Measurements from ENCODE around the gene PLD3.
"Not testable (repeated sequence)": the region's sequence is repeated elsewhere in the genome, so short reads cannot be mapped to it uniquely, and the experiment has no call there.

PLD3 gene

DNA sequence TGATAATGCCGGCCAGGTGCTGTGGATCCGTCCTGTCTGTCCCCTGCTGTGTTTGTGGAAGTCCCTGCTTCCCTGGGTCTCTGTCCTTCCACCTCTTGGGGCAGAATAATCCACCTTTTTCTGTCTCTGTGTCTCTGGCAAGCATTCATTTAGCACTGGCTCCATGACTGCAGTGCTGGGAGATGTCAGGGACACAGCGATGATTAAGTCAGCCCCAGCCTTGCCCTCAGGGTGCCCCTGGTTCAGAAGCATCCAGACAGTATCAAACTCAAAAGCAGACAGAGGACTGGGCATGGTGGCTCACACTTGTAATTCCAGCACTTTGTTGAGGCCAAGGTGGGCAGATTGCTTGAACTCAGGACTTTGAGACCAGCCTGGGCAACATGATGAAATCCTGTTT is 40.0 kb downstream of the PLD3 start:
- DNase-seq (ENCODE audit: low spot score), result no peak

DNA sequence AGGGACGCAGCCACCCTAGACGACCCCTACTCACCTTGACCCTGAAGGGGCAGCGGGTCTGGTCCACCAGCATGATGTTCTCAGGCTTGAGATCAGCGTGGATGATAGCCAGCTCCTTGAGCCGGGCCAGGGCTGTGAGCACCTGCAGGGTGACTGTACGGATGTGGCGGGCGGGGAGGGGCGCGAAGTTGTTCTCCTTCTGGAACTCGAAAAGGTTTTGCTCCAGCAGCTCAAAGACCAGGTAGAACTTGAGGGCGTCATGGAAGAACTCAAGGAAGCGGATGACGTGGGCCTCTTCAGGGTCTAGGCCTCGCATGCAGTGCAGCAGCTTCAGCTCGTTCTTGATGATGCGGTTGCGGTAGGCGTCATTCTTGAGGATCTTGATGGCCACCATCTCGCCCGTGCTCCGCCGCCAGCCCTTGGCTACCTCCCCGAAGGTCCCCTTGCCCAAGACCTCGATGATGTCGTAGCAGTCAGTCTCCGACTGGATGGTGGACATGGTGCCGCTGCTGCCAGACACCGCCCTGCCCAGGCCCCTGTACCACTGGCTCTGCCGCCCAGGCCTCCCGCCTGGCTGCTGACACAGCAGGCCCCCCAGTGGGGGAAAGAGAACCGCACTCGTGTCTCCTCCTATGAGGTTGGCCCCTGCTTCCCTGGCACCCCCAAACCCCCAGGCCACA is 41.0 kb downstream of the PLD3 start:
- no peak for DNase-seq (ENCODE audit: low spot score)

DNA sequence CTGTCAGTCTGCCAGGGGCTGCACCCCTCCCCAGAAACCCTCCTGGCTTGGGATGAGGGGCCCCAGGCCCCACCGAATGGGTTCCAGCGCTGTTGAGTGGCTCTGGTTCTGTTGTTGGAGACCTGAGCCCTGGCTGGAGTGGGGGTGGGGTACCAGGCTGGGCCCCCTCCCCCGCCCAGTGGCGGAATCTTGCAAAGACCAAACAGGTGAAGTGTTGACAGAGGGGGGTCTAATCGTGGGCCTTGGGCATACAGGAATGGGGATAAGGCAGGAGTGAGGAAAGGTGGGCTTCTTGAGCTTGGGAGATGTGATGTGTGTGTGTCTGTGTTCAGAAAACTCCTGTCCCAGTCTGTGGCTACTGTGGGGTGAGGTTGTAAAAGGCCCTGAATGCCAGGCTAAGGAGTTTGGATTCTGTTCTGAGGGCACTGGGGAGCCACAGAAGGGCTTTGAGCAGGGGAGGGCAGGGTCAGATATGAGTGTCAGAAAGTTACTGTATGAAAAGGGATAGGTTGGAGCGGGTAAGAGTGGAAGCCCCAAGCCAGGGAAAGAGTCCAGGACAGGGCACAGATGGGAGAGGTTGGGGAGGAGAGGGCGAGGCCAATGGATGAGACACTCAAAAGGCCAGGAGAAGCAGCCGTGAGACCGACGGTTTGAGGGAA is 41.7 kb downstream of the PLD3 start, which contains the start of gene HIPK4:
Gene HIPK4 (minus strand): TSS at position 98 of the 659 bp plus-strand sequence. CDS start 279 bp downstream, outside the sequence.
- no peak for DNase-seq (ENCODE audit: low spot score)

DNA sequence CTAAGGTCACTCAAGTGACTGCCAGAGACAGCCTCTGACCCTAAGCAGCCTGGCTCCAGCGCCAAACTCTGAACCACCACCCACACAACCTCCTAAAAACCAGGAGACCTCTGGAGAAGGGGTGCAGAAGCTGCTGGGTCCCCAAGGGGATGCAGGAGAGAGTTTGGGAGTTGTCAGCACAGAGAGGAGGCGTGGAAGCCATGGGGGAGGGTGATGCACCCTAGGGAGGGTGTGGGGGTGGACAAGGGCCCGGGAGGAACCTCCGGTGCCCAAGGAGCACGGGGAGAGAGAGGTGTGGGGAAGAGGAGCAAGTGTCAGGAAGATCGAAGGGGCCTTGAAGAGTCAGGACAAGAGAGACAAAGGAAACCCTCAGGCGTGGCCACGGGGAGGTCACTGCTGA is 43.6 kb downstream of the PLD3 start:
- DNase-seq (ENCODE audit: low spot score), result no peak

DNA sequence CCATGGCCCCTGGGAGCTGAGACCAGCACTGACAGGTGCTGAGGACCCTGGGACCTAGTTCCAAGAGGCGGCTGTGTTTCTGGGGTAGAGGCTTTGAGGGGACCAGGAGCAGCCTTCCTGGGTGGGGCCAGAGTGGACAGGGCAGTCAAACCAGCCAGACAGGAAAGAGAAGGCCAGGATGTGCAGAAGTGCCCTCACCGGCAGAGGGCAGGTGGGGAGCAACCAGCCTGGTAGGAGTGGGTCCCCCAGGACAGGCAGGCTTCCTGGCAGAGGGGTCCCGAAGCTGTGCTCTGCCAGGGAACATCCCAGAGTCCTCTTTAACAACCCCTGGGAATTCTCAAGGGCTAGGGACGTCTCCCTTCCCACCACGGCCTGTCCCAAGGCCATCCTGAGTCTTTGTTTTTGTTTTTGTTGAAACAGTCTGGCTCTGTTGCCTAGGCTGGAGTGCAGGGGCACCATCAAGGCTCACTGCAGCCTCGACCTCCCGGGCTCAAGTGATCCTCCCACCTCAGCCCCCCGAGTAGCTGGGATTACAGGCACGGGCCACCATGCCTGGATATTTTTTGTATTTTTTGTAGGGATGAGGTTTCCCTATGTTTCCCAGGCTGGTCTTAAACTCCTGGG is 44.5 kb downstream of the PLD3 start:
- no peak for DNase-seq (ENCODE audit: low spot score)

DNA sequence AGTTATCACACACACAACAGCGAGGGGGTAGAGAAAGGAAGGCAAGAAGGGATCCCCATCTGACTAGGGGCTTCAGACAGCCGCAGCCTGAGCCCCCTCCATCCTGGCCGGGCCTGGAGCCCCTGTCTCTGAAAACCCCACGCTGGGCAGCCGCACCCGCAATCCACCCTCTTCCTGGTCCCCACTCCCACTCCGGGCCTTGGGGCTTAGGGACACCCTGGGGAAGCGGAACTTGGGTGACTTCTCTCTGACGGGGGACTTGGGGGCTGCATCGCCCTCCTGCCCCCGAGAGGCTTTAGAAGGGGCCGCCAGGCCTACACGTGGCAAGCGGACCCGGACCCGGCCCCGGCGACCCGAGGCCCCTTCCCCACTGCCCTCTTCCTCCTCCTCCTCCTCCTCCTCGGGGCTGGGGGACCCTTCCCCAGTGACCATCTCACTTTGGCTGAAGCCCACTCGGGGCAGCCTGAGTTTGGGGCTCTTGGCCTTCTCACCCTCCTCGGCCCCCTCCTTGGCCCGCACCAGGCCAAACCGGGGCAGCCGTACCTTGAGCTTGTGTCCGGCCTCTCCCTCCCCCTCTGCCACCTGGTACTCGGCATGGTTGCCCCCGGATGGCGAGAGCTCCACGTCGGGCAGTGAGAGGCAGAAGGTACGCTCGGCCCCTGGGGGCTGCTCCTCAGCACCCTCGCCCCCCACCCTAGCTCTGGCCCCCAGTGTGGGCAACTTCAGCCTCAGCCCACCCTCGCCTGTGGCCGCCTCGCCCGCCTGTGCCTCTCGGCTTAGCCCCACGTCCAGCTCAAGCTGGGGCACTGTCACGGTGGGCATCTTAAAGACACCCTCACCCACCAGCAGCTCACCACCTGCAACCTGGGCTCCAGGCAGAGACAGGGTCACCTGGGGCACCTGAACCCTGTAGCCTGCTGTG is 45.7 kb downstream of the PLD3 start:
- DNase-seq (ENCODE audit: low spot score), result no peak

DNA sequence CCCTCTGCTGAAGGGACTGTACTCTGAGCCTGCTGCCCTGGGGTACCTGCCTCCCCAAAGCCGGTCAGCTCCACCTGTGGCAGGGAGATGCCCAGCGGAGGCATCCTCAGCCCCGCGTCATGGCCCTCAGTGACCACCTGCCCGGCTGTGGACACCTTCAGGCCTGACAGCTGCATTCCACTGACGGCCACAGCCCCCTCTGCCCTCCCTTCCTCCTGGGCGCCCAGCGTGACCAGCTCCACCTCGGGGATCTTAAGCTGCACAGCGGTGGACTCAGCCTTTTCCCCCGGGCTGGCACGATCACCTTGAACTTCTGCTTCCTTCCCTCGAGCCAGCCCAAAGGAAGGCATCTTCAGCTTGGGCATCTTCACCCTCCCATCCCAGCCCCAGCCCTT is 46.3 kb downstream of the PLD3 start:
- DNase-seq (ENCODE audit: low spot score), result no peak

DNA sequence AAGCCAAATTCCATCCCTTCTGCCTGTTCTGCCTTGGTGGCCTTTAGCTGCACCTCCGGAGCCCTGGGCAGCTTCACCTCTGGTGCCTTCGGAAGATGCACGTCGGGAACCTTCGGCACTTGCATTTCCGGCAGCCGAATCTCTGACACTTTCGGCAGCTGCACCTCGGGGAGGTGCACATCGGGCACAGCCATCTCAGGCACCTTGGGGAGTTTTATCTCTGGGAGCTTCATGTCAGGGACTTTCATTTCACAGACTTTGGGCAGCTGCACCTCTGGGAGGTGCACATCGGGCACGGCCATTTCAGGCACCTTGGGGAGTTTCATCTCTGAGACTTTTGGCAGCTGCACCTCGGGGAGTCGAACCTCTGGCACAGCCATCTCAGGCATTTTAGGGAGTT is 47.5 kb downstream of the PLD3 start:
- DNase-seq (ENCODE audit: low spot score), result no peak

DNA sequence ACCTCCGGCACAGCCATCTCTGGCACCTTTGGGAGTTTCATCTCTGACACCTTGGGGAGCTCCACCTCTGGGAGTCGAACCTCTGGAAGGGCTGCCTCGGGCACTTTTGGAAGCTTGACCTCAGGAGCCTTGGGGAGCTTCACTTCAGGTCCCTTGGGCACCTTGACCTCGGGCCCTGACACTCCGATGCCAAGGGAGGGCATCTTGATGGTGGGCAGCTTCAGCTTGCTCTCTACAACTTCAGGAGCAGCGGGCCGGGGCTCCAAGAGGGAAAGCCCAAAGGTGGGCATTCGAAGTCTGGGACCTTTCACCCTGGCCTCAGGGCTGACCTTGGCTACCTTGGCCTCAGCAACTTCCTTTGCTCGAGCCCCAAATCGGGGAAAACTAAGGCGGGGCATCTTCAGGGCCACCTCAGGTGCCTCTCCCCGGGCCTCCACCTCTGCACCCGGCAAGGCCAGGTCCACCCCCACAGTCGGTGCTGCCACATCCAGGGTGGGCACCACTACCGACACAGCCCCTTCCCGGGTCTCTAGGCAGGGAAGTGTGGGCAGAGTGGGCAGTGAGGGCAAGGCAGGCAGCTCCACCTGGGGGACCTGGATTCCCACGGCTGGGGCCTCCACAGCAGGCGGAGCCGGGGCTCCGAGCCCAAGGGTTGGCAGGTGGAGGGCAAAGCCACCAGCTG is 48.5 kb downstream of the PLD3 start:
- DNase-seq (ENCODE audit: low spot score), result no peak

DNA sequence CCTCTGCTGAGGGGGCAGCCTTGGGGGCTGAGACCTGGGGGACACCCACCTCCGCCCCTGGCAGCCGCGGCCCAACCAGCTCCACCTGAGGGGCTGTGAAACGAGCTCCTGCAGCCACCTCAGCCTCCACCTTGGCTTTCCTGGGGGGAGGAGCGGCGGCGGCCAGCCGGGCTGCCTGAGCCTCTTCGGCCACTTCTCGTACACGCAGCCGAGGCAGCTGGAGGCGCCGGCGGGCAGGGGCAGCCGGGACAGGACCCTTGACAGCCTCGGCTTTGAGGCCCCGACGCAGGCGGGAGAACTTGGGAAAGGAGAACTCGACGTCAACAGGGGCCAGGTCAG is 49.0 kb downstream of the PLD3 start:
- no peak for DNase-seq (ENCODE audit: low spot score)

DNA sequence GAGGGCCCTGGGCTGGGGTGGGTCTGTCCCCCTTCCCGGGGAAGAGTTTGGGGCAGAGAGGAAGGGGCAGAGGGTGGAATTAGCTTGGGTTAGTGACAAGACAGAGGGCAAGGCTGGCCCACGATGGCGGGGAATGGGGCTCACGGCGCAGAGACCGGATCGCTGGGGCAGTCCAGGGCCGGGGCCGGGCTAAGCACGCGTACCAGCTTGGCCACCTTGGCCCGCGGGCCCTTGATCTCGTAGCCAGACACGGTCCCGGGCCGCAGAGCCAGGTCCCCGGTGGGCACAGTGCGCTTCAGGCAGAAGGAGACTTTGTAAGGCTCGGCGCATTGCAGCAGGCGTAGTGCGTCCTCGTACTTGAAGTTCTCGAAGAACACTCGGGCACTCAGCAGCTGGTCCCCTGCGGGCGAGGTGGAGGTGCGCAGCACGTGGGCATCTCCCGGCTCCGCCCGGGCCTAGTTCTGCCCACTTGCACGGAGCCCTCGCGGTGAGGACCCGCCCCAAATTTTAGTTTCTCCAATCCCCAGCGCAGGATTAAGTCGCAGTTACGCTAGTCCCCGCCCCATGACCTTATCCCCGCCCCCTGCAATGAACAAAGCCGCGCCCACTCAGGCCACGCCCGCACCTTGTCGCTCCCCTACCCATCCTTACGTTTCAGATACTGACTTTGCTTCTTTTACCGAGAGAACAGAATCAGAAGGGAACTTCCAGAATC is 50.1 kb downstream of the PLD3 start:
- DNase-seq (ENCODE audit: low spot score), result peak; percentile 65

DNA sequence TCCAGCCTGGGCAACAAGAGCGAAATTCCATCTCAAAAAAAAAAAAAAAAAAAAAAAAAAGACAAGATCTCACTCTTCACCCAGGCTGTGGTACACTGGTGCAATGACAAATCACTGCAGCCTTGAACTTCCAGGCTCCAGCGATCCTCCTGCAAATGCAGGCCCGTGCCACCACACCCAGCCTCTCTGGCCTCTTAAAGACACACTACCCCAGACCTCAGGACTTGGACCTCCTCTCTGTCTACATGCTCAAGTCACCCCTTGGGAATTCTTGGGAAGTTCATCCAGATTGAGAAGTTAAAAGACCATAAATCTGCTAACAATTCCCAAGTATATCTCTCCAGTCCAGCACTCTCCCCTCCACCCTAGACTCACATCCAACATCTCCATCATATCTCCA is 52.1 kb downstream of the PLD3 start:
- DNase-seq (ENCODE audit: low spot score), result no peak

DNA sequence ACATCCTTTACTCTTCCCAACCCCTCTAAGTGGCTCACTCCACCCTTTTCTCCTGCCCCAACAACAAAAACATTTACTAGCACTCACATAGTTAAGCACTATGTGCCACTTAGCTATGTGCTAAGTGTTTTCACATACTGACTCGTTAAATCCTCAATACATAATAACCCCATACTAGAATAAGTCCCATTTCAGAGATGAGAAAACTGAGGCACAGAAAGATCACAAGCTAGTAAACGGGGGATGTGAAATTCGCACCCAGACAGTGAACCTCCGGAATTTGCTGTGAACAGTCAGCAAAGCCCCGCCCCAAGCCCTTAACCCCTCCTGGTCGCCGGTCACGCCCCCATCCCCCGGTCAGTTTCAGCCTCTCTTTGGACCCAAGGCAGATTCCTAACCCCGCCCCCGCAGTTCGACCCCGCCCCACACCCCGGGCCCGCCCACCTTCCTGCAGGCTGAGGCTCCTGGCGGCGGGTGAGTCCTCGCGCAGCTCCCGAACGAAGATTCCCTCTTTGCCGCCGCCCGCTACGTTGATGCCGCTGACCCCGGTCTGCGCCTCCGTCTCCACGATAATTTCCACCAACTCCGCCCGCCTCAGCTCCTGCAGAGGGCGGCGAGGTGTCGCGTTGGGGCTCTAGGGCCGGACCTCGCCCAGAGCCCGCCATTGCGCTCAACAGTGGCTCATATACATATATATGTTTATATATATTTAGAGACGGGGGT is 54.9 kb downstream of the PLD3 start:
- DNase-seq (ENCODE audit: low spot score), result peak; percentile 78

DNA sequence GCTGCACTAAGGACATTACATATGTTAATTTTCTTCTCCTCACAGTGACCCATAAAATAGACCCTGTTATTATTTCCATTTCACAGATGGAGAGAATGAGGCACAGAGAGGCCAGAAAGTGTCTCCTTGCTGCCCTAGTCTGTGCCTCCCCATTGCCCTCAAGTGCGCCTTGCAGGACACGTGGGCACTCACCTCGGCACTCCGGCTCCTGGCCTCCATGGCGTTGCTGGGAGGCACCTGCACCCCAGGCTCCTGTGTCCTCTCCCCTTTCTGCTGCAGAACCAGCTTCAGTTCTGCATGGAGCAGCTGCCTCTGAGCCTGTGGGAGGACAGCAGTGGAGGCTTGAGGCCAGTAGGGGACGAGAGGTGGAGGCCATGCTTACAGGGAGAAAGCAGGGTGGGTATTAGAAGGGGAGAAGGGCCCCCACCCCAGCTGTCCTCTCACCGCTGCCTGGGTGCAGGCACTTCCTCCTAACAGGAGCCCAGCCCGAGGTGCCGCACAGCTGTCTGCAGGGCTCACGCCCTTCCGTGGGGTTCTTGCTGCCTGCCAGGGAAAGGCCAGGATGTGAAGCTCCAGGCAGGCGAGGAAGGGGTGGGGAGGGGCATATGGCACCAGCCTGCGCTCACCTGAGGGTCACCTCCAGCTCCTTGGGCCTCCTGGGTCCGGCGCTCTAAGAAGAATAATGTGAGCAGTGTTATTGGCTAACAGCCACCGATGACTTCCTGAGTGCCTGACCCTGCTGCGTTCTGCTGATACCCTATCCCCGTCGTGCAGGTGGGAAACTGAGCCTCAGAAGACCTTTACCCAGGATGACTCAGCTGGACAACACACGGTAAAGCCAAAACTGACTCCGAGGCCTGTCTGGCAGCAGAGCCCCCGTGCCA is 59.5 kb downstream of the PLD3 start:
- DNase-seq (ENCODE audit: low spot score), result no peak

DNA sequence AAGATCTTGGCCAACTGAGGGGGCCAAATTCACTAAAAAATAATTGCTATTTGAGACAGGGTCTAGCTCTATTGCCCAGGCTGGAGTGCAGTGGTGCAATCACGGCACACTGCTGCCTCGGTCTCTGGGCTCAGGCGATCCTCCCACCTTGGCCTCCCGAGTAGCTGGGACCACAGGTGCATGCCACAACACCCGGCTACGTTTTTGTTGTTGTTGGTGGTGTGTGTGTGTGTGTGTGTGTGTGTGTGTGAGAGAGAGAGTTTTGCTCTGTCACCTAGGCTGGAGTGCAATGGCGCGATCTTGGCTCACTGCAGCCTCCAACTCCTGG is 60.1 kb downstream of the PLD3 start:
- DNase-seq (ENCODE audit: low spot score), result not testable (repeated sequence)

DNA sequence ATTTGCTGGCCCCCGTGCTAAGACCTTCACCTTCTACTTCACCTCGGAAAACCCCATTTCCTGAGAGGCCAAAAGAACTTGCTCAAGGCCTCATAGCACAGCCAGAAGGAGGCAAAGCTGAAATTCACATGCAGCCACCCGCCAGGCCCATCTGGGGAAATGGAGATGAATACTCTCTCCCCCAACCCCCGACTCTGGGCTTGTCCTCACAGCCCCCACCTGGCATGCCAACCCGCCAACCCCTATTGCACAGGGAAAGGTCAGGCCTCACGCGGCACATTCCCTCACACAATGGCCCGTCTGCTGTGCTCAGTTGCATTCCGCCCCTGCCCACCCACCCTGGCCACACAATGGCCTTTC is 61.5 kb downstream of the PLD3 start:
- DNase-seq (ENCODE audit: low spot score), result no peak

DNA sequence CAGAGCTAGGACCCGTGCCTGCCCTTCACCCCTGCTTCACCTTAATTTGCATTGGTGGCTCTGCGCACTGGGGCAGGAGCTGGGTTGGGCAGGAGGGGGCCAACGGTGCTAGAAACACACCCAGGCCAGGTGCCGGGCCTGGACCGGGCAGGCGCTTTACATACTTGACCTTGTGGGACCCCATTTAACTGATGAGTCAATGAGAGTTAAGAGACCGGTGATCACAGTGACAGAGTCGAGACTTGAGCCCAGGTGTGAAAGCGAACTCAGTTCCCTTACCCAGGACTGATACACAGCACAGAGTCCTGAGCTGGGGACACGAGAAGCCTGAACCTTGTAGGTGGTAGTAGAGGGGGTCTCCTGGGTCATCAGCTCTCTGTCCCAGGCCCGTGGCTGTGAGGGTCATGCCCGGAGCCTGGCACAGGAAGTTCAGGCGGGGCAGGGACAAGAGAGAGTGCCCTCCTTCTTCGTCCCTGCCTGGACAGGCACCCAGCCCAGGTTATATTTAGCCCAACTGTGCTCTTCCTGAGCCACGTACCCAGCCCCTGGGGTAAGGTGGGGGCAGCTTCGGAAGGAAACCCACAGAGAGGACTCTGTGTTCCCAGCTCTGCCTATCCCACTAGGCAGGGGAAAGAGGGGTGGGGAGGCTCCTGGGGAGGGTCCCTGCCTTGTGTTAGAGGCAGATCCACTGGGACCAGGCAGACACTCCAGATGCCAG is 62.8 kb downstream of the PLD3 start:
- no peak for DNase-seq (ENCODE audit: low spot score)

DNA sequence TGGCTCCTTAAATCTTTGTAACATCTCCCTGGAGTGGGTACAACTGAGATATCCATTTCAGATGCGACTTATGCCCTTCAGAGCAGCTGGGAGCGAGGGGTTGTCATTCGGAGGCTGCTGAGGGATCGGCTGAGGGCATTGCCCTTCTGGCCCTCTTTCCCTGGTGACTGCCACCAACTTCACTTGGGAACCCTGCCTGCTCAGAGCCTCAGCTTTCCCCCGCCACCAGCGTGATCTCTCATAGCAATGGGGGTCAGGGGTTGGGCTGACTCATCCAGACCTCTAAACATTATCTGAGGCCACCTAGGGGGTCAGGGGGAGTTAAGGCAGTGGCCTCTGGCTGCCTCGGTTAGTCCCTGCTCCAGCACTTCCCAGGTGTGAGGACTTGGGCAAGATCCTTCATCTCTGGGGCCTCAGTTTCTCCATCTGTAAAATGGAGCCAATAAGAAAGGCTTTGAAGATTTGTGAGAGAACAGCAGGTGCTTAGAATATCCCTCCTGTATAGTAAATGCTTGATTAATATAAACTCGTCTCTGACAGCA is 63.5 kb downstream of the PLD3 start:
- no peak for DNase-seq (ENCODE audit: low spot score)
